ENCODE results near the gene KIAA0825.

DNA sequence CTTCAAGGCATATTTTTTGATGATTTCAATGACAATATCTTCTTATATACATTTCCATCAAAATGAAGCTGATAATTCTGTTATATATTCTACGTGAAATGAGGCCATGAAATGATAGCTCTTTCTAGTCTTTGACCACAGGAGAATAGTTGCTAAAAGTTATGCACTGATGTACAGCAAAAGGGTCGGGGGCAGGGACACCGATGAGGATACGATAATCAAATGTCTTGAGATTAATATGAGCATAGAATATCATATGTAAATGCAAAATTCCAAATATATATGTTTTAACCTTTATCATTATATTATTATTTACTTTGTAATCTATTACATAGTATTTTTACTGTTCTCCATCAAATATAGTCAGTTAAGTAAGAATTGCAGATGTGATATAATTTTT, 264.8 kb downstream of the KIAA0825 start:
- TF ChIP-seq, protein P1, sequence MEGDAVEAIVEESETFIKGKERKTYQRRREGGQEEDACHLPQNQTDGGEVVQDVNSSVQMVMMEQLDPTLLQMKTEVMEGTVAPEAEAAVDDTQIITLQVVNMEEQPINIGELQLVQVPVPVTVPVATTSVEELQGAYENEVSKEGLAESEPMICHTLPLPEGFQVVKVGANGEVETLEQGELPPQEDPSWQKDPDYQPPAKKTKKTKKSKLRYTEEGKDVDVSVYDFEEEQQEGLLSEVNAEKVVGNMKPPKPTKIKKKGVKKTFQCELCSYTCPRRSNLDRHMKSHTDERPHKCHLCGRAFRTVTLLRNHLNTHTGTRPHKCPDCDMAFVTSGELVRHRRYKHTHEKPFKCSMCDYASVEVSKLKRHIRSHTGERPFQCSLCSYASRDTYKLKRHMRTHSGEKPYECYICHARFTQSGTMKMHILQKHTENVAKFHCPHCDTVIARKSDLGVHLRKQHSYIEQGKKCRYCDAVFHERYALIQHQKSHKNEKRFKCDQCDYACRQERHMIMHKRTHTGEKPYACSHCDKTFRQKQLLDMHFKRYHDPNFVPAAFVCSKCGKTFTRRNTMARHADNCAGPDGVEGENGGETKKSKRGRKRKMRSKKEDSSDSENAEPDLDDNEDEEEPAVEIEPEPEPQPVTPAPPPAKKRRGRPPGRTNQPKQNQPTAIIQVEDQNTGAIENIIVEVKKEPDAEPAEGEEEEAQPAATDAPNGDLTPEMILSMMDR (IDR thresholded peaks at IDR 0.05; ENCODE audit: low read depth, low read length, poor library complexity, severe bottlenecking): no peak
- no peak for TF ChIP-seq EZH2phosphoT487 (IDR thresholded peaks at IDR 0.05; ENCODE audit: borderline replicate concordance, low read length)
